ENCODE data around the gene SLC4A4.

The SLC4A4 gene

DNA sequence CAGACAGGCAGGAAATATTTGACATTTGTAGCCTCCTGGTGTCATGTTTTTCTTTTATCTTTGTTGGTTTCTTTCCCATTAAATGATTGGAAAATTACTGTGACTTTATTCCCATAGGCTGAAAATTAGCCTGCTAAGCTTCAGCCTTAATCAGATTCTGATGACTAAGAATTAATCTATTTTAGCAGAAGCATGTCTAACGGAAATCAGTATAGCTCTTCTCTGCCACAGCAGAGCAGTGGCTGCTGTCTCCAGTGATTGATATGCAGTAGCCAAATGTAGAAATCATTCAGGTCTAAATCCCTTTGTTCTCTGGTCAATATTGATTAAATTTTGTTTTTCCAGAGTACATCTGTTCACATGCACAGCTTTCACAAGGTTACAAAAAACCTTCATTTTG, 245.8 kb downstream of the SLC4A4 start:
- TF ChIP-seq, protein P1, sequence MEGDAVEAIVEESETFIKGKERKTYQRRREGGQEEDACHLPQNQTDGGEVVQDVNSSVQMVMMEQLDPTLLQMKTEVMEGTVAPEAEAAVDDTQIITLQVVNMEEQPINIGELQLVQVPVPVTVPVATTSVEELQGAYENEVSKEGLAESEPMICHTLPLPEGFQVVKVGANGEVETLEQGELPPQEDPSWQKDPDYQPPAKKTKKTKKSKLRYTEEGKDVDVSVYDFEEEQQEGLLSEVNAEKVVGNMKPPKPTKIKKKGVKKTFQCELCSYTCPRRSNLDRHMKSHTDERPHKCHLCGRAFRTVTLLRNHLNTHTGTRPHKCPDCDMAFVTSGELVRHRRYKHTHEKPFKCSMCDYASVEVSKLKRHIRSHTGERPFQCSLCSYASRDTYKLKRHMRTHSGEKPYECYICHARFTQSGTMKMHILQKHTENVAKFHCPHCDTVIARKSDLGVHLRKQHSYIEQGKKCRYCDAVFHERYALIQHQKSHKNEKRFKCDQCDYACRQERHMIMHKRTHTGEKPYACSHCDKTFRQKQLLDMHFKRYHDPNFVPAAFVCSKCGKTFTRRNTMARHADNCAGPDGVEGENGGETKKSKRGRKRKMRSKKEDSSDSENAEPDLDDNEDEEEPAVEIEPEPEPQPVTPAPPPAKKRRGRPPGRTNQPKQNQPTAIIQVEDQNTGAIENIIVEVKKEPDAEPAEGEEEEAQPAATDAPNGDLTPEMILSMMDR (IDR thresholded peaks at IDR 0.05; ENCODE audit: poor library complexity, severe bottlenecking) = no peak
- no peaks in the 10 kb centered on the region for H3K36me3 ChIP-seq (ENCODE audit: low read depth)
- no peak for DNase-seq (ENCODE audit: low spot score)
- no peak overlapping the region for H3K27ac ChIP-seq (ENCODE audit: poor library complexity, severe bottlenecking)
- ATAC-seq (ENCODE audit: low read depth) = no peak
- H3K4me3 ChIP-seq (ENCODE audit: severe bottlenecking) = no peak overlapping the region
- no peaks in the 10 kb centered on the region for H3K4me1 ChIP-seq (ENCODE audit: insufficient read depth, poor library complexity, severe bottlenecking)
- no peaks in the 10 kb centered on the region for H3K27me3 ChIP-seq (ENCODE audit: insufficient read depth, poor library complexity, severe bottlenecking)
- H3K9me3 ChIP-seq (ENCODE audit: severe bottlenecking) = no peaks in the 10 kb centered on the region

DNA sequence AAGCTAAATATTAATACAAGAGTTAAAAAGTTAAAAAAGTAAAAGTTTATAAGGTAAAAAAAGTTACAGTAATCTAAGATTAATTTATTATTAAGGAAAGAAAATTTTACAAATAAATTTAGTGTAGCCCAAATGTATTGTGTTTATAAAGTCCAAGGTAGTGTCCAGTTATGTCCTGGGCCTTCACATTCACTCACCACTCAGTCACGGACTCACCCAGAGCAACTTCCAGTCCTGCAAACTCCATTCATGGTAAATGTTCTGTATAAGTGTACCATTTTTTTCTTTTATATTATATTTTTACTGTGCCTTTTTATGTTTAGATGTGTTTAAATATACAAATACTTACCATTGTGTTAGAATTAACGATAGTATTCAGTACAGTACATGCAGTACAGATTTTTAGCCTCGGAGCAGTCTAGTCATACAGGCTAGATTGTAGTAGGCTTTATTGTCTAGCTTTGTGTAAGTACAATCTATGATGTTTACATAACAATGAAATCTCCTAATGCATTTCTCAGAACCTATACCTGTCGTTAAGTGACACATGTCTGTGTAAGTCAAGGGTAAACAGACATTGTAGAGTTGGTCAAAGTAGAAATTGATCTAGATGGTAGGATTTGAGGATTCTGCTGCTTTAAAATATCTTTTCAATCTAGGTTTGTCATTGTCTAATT, 247.4 kb downstream of the SLC4A4 start:
- Histone ChIP-seq H3K36me3 (ENCODE audit: low read depth) (no peaks in the 10 kb centered on the region), H3K27ac (ENCODE audit: poor library complexity, severe bottlenecking) (no peak overlapping the region), H3K4me3 (ENCODE audit: severe bottlenecking) (no peak overlapping the region), H3K9me3 (ENCODE audit: severe bottlenecking) (no peaks in the 10 kb centered on the region), H3K27me3 (ENCODE audit: insufficient read depth, poor library complexity, severe bottlenecking) (no peaks in the 10 kb centered on the region), H3K4me1 (ENCODE audit: insufficient read depth, poor library complexity, severe bottlenecking) (no peaks in the 10 kb centered on the region)
- TF ChIP-seq, protein P1 (IDR thresholded peaks at IDR 0.05; ENCODE audit: poor library complexity, severe bottlenecking) = no peak
- no peak for DNase-seq (ENCODE audit: low spot score)
- no peak for ATAC-seq (ENCODE audit: low read depth)

GRCh38 chr4:71587995-71588394, 249.2 kb downstream of the SLC4A4 start:
- TF ChIP-seq, protein P1 (IDR thresholded peaks at IDR 0.05; ENCODE audit: poor library complexity, severe bottlenecking) = no peak
- H3K27ac ChIP-seq (ENCODE audit: poor library complexity, severe bottlenecking) = no peak overlapping the region

GRCh38 chr4:71592793-71593192, 254.0 kb downstream of the SLC4A4 start:
- peaks cover 11% of the 10 kb centered on the region for H3K4me1 ChIP-seq (ENCODE audit: insufficient read depth, poor library complexity, severe bottlenecking)
- H3K4me3 ChIP-seq (ENCODE audit: severe bottlenecking) = no peak overlapping the region
- TF ChIP-seq, protein P1 (IDR thresholded peaks at IDR 0.05; ENCODE audit: poor library complexity, severe bottlenecking) = no peak
- DNase-seq (ENCODE audit: low spot score) (no peak), ATAC-seq (ENCODE audit: low read depth) (no peak)
- H3K36me3 ChIP-seq (ENCODE audit: low read depth) = no peaks in the 10 kb centered on the region
- H3K27me3 ChIP-seq (ENCODE audit: insufficient read depth, poor library complexity, severe bottlenecking) = no peaks in the 10 kb centered on the region
- no peaks in the 10 kb centered on the region for H3K9me3 ChIP-seq (ENCODE audit: severe bottlenecking)
- no peak overlapping the region for H3K27ac ChIP-seq (ENCODE audit: poor library complexity, severe bottlenecking)

More at GRCh38 chr4:71587995-71588394, 249.2 kb downstream of the SLC4A4 start:
- H3K9me3 ChIP-seq (ENCODE audit: severe bottlenecking) = no peaks in the 10 kb centered on the region
- no peaks in the 10 kb centered on the region for H3K4me1 ChIP-seq (ENCODE audit: insufficient read depth, poor library complexity, severe bottlenecking)
- H3K36me3 ChIP-seq (ENCODE audit: low read depth) = no peaks in the 10 kb centered on the region
- ATAC-seq (ENCODE audit: low read depth) (no peak), DNase-seq (ENCODE audit: low spot score) (no peak)
- H3K27me3 ChIP-seq (ENCODE audit: insufficient read depth, poor library complexity, severe bottlenecking) = no peaks in the 10 kb centered on the region
- no peak overlapping the region for H3K4me3 ChIP-seq (ENCODE audit: severe bottlenecking)

- Histone ChIP-seq H3K9me3 (ENCODE audit: severe bottlenecking) (no peaks in the 10 kb centered on the region), H3K27me3 (ENCODE audit: insufficient read depth, poor library complexity, severe bottlenecking) (no peaks in the 10 kb centered on the region), H3K4me1 (ENCODE audit: insufficient read depth, poor library complexity, severe bottlenecking) (peaks cover 11% of the 10 kb centered on the region), H3K27ac (ENCODE audit: poor library complexity, severe bottlenecking) (no peak overlapping the region), H3K36me3 (ENCODE audit: low read depth) (no peaks in the 10 kb centered on the region), H3K4me3 (ENCODE audit: severe bottlenecking) (no peak overlapping the region)
- DNase-seq (ENCODE audit: low spot score) (no peak), ATAC-seq (ENCODE audit: low read depth) (no peak)
- TF ChIP-seq, protein P1 (IDR thresholded peaks at IDR 0.05; ENCODE audit: poor library complexity, severe bottlenecking) = no peak
Measured at GRCh38 chr4:71593311-71593710, 254.5 kb downstream of the SLC4A4 start.
